ENCODE data around the gene MLC1. TPM values are rescaled to one million over a fixed set of nuclear protein-coding genes. Genes with fewer than 3 reads are reported as not detected.

The MLC1 gene
- total RNA-seq, 1 donor from 2014 or later: not detected

GRCh38 chr22:50030297-50031188 lies 54.7 kb downstream of the MLC1 start:
- Mint-ChIP-seq H3K4me3 (no peak overlapping the region), H3K4me1 (ENCODE audit: low read depth) (peaks cover 8% of the 10 kb centered on the region), H3K36me3 (ENCODE audit: low read depth) (no peaks in the 10 kb centered on the region), H3K27me3 (ENCODE audit: insufficient read depth) (peaks cover 5% of the 10 kb centered on the region), H3K9me3 (no peaks in the 10 kb centered on the region), H3K27ac (no peak overlapping the region)
- intact Hi-C loops (cut with micrococcal nuclease): loop anchor here (1.0 to 2.0 kb wide), 5 partner anchors 37 to 263 kb away; no protein-coding TSS in a partner anchor
- DNase-seq (ENCODE audit: low spot score): peak; percentile 76

- intact Hi-C loops (cut with micrococcal nuclease): no loop called here
- Mint-ChIP-seq H3K4me1 (ENCODE audit: low read depth) (peaks cover 18% of the 10 kb centered on the region), H3K36me3 (ENCODE audit: low read depth) (no peaks in the 10 kb centered on the region), H3K9me3 (no peaks in the 10 kb centered on the region), H3K27ac (peak overlapping the region; percentile 68), H3K27me3 (ENCODE audit: insufficient read depth) (peaks cover 10% of the 10 kb centered on the region), H3K4me3 (no peak overlapping the region)
- no peak for DNase-seq (ENCODE audit: low spot score)
These were observed 57.3 kb downstream of the MLC1 start for GRCh38 chr22:50027639-50028537.

- intact Hi-C loops (cut with micrococcal nuclease): no loop called here
- DNase-seq (ENCODE audit: low spot score): no peak
- Mint-ChIP-seq H3K27ac (no peak overlapping the region), H3K4me3 (no peak overlapping the region), H3K27me3 (ENCODE audit: insufficient read depth) (peaks cover 10% of the 10 kb centered on the region), H3K4me1 (ENCODE audit: low read depth) (peaks cover 18% of the 10 kb centered on the region), H3K36me3 (ENCODE audit: low read depth) (no peaks in the 10 kb centered on the region), H3K9me3 (no peaks in the 10 kb centered on the region)
These were observed 59.2 kb downstream of the MLC1 start for GRCh38 chr22:50025993-50026392.

DNA sequence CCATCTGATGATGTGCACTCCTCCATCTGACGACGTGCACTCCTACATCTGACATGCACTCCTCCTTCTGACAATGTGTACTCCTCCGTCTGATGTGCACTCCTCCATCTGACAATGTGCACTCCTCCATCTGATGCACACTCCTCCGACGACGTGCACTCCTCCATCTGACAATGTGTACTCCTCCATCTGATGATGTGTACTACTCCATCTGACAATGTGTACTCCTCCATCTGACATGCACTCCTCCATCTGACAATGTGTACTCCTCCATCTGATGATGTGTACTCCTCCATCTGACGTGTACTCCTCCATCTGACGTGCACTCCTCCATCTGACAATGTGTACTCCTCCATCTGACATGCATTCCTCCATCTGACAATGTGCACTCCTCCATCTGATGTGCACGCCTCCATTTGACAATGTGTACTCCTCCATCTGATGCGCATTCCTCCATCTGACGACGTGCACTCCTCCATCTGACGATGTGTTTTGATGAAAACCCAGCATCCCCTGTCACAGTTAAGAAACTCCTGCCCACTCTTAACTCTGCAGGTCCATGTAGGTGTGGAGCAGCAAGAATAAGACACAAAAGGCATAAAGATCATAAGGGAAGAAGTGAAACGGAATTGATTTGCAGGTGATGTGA lies 62.9 kb downstream of the MLC1 start:
- Mint-ChIP-seq H3K4me1 (ENCODE audit: low read depth) (peaks cover 15% of the 10 kb centered on the region), H3K4me3 (no peak overlapping the region), H3K27me3 (ENCODE audit: insufficient read depth) (peaks cover 10% of the 10 kb centered on the region), H3K9me3 (peaks cover 4% of the 10 kb centered on the region), H3K36me3 (ENCODE audit: low read depth) (peaks cover 2% of the 10 kb centered on the region), H3K27ac (no peak overlapping the region)
- DNase-seq (ENCODE audit: low spot score): no peak
- intact Hi-C loops (cut with micrococcal nuclease): no loop called here

DNA sequence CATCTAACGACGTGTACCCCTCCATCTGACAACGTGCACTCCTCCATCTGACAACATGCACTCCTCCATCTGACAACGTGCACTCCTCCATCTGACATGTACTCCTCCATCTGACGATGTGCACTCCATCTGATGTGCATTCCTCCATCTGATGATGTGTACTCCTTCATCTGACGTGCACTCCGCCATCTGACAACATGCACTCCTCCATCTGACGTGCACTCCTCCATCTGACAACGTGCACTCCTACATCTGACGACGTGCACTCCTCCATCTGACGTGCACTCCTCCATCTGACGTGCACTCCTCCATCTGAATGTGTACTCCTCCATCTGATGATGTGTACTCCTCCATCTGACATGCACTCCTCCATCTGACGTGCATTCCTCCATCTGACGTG lies 64.6 kb downstream of the MLC1 start:
- no peak overlapping the region for H3K4me3 Mint-ChIP-seq
- H3K27ac Mint-ChIP-seq: no peak overlapping the region
- peaks cover 2% of the 10 kb centered on the region for H3K36me3 Mint-ChIP-seq (ENCODE audit: low read depth)
- no peak for DNase-seq (ENCODE audit: low spot score)
- H3K27me3 Mint-ChIP-seq (ENCODE audit: insufficient read depth): peaks cover 10% of the 10 kb centered on the region
- intact Hi-C loops (cut with micrococcal nuclease): no loop called here
- peaks cover 20% of the 10 kb centered on the region for H3K4me1 Mint-ChIP-seq (ENCODE audit: low read depth)
- peaks cover 4% of the 10 kb centered on the region for H3K9me3 Mint-ChIP-seq

- DNase-seq (ENCODE audit: low spot score): no peak
- intact Hi-C loops (cut with micrococcal nuclease): loop anchor here (1.0 to 5.0 kb wide), 4 partner anchors 15 to 523 kb away; no protein-coding TSS in a partner anchor
- Mint-ChIP-seq H3K27ac (peak overlapping the region; percentile 85), H3K4me1 (ENCODE audit: low read depth) (peaks cover 11% of the 10 kb centered on the region), H3K27me3 (ENCODE audit: insufficient read depth) (peaks cover 3% of the 10 kb centered on the region), H3K9me3 (peaks cover 4% of the 10 kb centered on the region), H3K36me3 (ENCODE audit: low read depth) (peaks cover 2% of the 10 kb centered on the region), H3K4me3 (peak overlapping the region; percentile 21)
These were observed 65.9 kb downstream of the MLC1 start for GRCh38 chr22:50019316-50019715.

DNA sequence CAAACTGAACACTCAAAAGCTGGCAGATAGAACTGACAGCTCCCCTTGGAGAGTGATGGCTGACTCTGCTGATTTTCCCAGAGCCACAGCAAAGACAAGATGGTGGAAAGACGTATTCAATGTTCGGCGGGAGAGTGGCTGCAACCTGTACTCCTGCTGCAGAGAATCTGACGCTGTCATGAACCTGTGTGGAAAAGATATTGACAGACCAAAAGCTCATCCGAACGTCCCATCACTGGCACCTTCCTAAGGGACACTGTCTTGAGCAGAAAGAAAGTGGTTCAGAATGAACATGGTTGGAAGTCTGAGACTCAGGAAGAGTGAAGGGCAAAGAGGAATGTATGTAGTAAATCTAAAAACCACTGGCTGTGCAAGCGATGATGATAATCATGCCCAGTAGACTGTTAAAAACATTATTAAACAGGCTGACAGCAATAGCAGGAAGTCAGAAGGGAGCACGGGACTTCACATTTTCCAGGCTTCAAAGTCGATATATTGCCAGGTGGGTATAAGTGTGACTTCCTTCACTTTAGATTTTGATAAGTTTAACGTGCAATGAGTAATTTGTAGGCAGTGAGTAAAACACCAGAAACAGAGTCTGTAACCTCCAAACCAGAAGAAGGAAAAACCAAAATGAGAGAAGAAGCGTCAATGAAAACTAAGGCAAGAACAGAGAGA lies 66.5 kb downstream of the MLC1 start:
- Mint-ChIP-seq H3K9me3 (peaks cover 4% of the 10 kb centered on the region), H3K27me3 (ENCODE audit: insufficient read depth) (peaks cover 2% of the 10 kb centered on the region), H3K36me3 (ENCODE audit: low read depth) (peaks cover 2% of the 10 kb centered on the region), H3K4me1 (ENCODE audit: low read depth) (peaks cover 9% of the 10 kb centered on the region), H3K4me3 (peak overlapping the region; percentile 21), H3K27ac (peak overlapping the region; percentile 85)
- DNase-seq (ENCODE audit: low spot score): no peak
- intact Hi-C loops (cut with micrococcal nuclease): loop anchor here (1.0 to 5.0 kb wide), 4 partner anchors 14 to 524 kb away; no protein-coding TSS in a partner anchor

- intact Hi-C loops (cut with micrococcal nuclease): loop anchor here (2.0 to 5.0 kb wide), 3 partner anchors 13 to 525 kb away; no protein-coding TSS in a partner anchor
- Mint-ChIP-seq H3K27ac (peak overlapping the region; percentile 45), H3K9me3 (peaks cover 4% of the 10 kb centered on the region), H3K36me3 (ENCODE audit: low read depth) (peaks cover 2% of the 10 kb centered on the region), H3K4me1 (ENCODE audit: low read depth) (peaks cover 9% of the 10 kb centered on the region), H3K27me3 (ENCODE audit: insufficient read depth) (peaks cover 2% of the 10 kb centered on the region), H3K4me3 (peak overlapping the region; percentile 19)
- no peak for DNase-seq (ENCODE audit: low spot score)
These were observed 67.5 kb downstream of the MLC1 start for GRCh38 chr22:50017701-50018224.

GRCh38 chr22:50016988-50017700 lies 68.1 kb downstream of the MLC1 start:
- Mint-ChIP-seq H3K4me3 (peak overlapping the region; percentile 19), H3K27me3 (ENCODE audit: insufficient read depth) (peaks cover 2% of the 10 kb centered on the region)
- DNase-seq (ENCODE audit: low spot score): no peak

GRCh38 chr22:50016308-50016987 lies 68.8 kb downstream of the MLC1 start:
- peaks cover 13% of the 10 kb centered on the region for H3K4me1 Mint-ChIP-seq (ENCODE audit: low read depth)
- intact Hi-C loops (cut with micrococcal nuclease): loop anchor here (5.0 kb wide), 1 partner anchor 526 kb away; no protein-coding TSS in a partner anchor
- no peak overlapping the region for H3K27ac Mint-ChIP-seq
- peaks cover 4% of the 10 kb centered on the region for H3K9me3 Mint-ChIP-seq
- DNase-seq (ENCODE audit: low spot score): no peak
- peaks cover 2% of the 10 kb centered on the region for H3K36me3 Mint-ChIP-seq (ENCODE audit: low read depth)
- no peak overlapping the region for H3K4me3 Mint-ChIP-seq
- peaks cover 5% of the 10 kb centered on the region for H3K27me3 Mint-ChIP-seq (ENCODE audit: insufficient read depth)

More at GRCh38 chr22:50016988-50017700, 68.1 kb downstream of the MLC1 start:
- Mint-ChIP-seq H3K4me1 (ENCODE audit: low read depth) (peaks cover 9% of the 10 kb centered on the region), H3K36me3 (ENCODE audit: low read depth) (peaks cover 2% of the 10 kb centered on the region), H3K27ac (peak overlapping the region; percentile 45), H3K9me3 (peaks cover 4% of the 10 kb centered on the region)
- intact Hi-C loops (cut with micrococcal nuclease): loop anchor here (5.0 kb wide), 1 partner anchor 525 kb away; no protein-coding TSS in a partner anchor
